HEK293 (cell line): ENCODE data around the gene C1orf174.

ENCODE experiments used
- CTCF ChIA-PET: fragments of 350-600 bp; formaldehyde crosslinking; extraction: SDS; loops from one replicate; lab custom pipeline; 2021; ENCODE audit warnings: antibody characterized with exemption; lab: Yijun Ruan, JAX
- POLR2A ChIA-PET: fragments of 300-600 bp; formaldehyde crosslinking; extraction: SDS; loops from one replicate; lab custom pipeline; 2020; ENCODE audit warnings: antibody characterized with exemption, inconsistent platforms; lab: Yijun Ruan, JAX
- H3K27ac ChIP-seq: fragments of 200-500 bp; sonication (Bioruptor generic); 2 replicates; pipeline ENCODE4 v1.5.1; 2014; ENCODE audit warnings: low read depth, low read length, control low read depth, inconsistent platforms; ENCODE audit errors: extremely low read depth
- H3K36me3 ChIP-seq, 2 experiments: fragments of 200-500 bp in 1 of 2; sonication (Bioruptor generic) in 1 of 2; 1 replicate in 1 of 2; 2 replicates in 1 of 2; pipeline ENCODE4 v1.5.1; 2014 to 2017; ENCODE audit warnings: inconsistent platforms in 2 of 2, low read length in 2 of 2; ENCODE audit not compliant: control insufficient read depth in 2 of 2, insufficient read depth in 1 of 2
- H3K4me1 ChIP-seq: fragments of 200-500 bp; sonication (Bioruptor generic); 2 replicates; pipeline ENCODE4 v1.5.1; 2014; ENCODE audit warnings: mild to moderate bottlenecking, low read length, inconsistent platforms; ENCODE audit not compliant: control insufficient read depth, insufficient read depth
- H3K4me3 ChIP-seq: 2 replicates; pipeline ENCODE4 v1.5.1; 2011; ENCODE audit warnings: low read depth, mild to moderate bottlenecking, control low read depth, low read length, moderate library complexity
- H3K9me3 ChIP-seq: fragments of 200-500 bp; sonication (Bioruptor generic); 2 replicates; pipeline ENCODE4 v1.5.1; 2014; ENCODE audit warnings: low read depth, low read length, inconsistent platforms; ENCODE audit not compliant: control insufficient read depth, insufficient read depth
- GLIS2 ChIP-seq: fragments of 450-650 bp; formaldehyde crosslinking; IDR thresholded peaks from 2 replicates; pipeline ENCODE4 v1.5.1; 2016; ENCODE audit warnings: missing biosample characterization, missing genetic modification characterization
- HOXC10 ChIP-seq: sonication (generic); formaldehyde crosslinking; IDR thresholded peaks from 2 replicates; pipeline ENCODE4 v1.8.1; 2023; ENCODE audit warnings: mild to moderate bottlenecking, missing genetic modification reagents
- KLF7 ChIP-seq: fragments of 450-650 bp; formaldehyde crosslinking; IDR thresholded peaks from 2 replicates; pipeline ENCODE4 v1.5.1; 2016; ENCODE audit warnings: missing biosample characterization, missing genetic modification characterization, borderline replicate concordance
- REPIN1 ChIP-seq: fragments of 450-650 bp; formaldehyde crosslinking; IDR thresholded peaks from 2 replicates; pipeline ENCODE4 v1.5.1; 2017; ENCODE audit warnings: missing biosample characterization, missing genetic modification characterization, low read depth
- SCRT1 ChIP-seq: fragments of 450-650 bp; formaldehyde crosslinking; IDR thresholded peaks from 2 replicates; pipeline ENCODE4 v1.5.1; 2016; ENCODE audit warnings: missing biosample characterization, missing genetic modification characterization, borderline replicate concordance
- SETDB1 ChIP-seq: IDR thresholded peaks from one replicate; pipeline ENCODE4 v1.6.1; 2017; ENCODE audit warnings: mild to moderate bottlenecking, low read length, moderate library complexity, mixed read lengths; ENCODE audit not compliant: insufficient read length
- ZNF174 ChIP-seq: fragments of 450-650 bp; formaldehyde crosslinking; IDR thresholded peaks from 2 replicates; pipeline ENCODE4 v1.5.0; 2017; ENCODE audit warnings: missing biosample characterization, mild to moderate bottlenecking, missing genetic modification characterization
- ZNF202 ChIP-seq: fragments of 450-650 bp; formaldehyde crosslinking; IDR thresholded peaks from 2 replicates; pipeline ENCODE4 v1.5.1; 2016; ENCODE audit warnings: missing biosample characterization, missing genetic modification characterization, borderline replicate concordance
- ZNF514 ChIP-seq: fragments of 450-650 bp; formaldehyde crosslinking; IDR thresholded peaks from 2 replicates; pipeline ENCODE4 v1.5.1; 2016; ENCODE audit warnings: missing biosample characterization, missing genetic modification characterization
- ZNF558 ChIP-seq: fragments of 450-650 bp; formaldehyde crosslinking; IDR thresholded peaks from 2 replicates; pipeline ENCODE4 v1.5.1; 2016; ENCODE audit warnings: missing biosample characterization, missing genetic modification characterization
- ZNF560 ChIP-seq: fragments of 450-650 bp; formaldehyde crosslinking; IDR thresholded peaks from 2 replicates; pipeline ENCODE4 v1.5.1; 2017; ENCODE audit warnings: missing biosample characterization, missing genetic modification characterization, borderline replicate concordance
- ZNF596 ChIP-seq: fragments of 450-650 bp; IDR thresholded peaks from 2 replicates; pipeline ENCODE4 v1.5.0; 2018; ENCODE audit warnings: missing biosample characterization, mild to moderate bottlenecking, missing genetic modification characterization, moderate library complexity
- ZNF645 ChIP-seq: fragments of 450-650 bp; formaldehyde crosslinking; IDR thresholded peaks from 2 replicates; pipeline ENCODE4; 2016; ENCODE audit warnings: missing biosample characterization, missing genetic modification characterization
- ZNF654 ChIP-seq: fragments of 450-650 bp; formaldehyde crosslinking; IDR thresholded peaks from 2 replicates; pipeline ENCODE4 v1.5.1; 2016; ENCODE audit warnings: low read depth, missing biosample characterization, missing genetic modification characterization
- ZNF658 ChIP-seq: fragments of 450-650 bp; formaldehyde crosslinking; IDR thresholded peaks from 2 replicates; pipeline ENCODE4; 2016; ENCODE audit warnings: missing biosample characterization, missing genetic modification characterization
- ZNF768 ChIP-seq: fragments of 450-650 bp; formaldehyde crosslinking; IDR thresholded peaks from 2 replicates; pipeline ENCODE4 v1.5.1; 2018; ENCODE audit warnings: missing biosample characterization, mild to moderate bottlenecking, missing genetic modification characterization
- ZNF776 ChIP-seq: fragments of 450-650 bp; formaldehyde crosslinking; IDR thresholded peaks from 2 replicates; pipeline ENCODE4 v1.5.0; 2017; ENCODE audit warnings: missing biosample characterization, missing genetic modification characterization, borderline replicate concordance
- TF ChIP-seq, protein P1 (sequence below): IDR thresholded peaks from 2 replicates; pipeline ENCODE4 v1.6.1; 2011; ENCODE audit warnings: mild to moderate bottlenecking, low read depth, low read length, borderline replicate concordance
- TF ChIP-seq, protein P2 (sequence below): fragments of 450-650 bp; formaldehyde crosslinking; IDR thresholded peaks from 2 replicates; pipeline ENCODE4 v1.5.1; 2016; ENCODE audit warnings: missing biosample characterization, missing genetic modification characterization
- TF ChIP-seq, protein P3 (sequence below): fragments of 450-650 bp; formaldehyde crosslinking; IDR thresholded peaks from 2 replicates; pipeline ENCODE4 v1.5.1; 2016; ENCODE audit warnings: missing biosample characterization, missing genetic modification characterization

The C1orf174 gene

GRCh38 chr1:3898994-3899753 lies 898 bp downstream of the C1orf174 start (continued):
- TF ChIP-seq SETDB1: peak; percentile 84
- no peak for TF ChIP-seq SCRT1
- TF ChIP-seq, protein P1, sequence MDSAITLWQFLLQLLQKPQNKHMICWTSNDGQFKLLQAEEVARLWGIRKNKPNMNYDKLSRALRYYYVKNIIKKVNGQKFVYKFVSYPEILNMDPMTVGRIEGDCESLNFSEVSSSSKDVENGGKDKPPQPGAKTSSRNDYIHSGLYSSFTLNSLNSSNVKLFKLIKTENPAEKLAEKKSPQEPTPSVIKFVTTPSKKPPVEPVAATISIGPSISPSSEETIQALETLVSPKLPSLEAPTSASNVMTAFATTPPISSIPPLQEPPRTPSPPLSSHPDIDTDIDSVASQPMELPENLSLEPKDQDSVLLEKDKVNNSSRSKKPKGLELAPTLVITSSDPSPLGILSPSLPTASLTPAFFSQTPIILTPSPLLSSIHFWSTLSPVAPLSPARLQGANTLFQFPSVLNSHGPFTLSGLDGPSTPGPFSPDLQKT: no peak
- TF ChIP-seq ZNF560: no peak
- TF ChIP-seq ZNF776 (tag by site-specific recombination): no peak

DNA sequence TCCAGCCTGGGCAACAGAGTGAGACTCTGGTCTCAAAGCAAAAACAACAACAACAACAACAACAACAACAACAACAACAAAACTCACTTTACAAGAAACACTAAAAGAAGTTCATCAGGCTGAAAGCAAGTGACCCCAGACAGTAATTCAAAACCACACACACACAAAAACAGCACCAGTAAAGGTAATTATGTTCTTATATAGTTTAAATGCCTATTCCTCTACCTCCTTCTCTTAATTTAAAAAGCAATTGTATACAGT lies 1.7 kb downstream of the C1orf174 start:
- H3K27ac ChIP-seq: no peak overlapping the region
- H3K4me3 ChIP-seq: no peak overlapping the region
- TF ChIP-seq KLF7 (tag by site-specific recombination) (no peak), REPIN1 (0 out of 2 replicates have a peak, but pooled peaks have one; percentile 48), ZNF560 (0 out of 2 replicates have a peak, but pooled peaks have one; percentile 8)
- peaks cover 0 to 28% of the 10 kb centered on the region in 2 experiments; a peak in 2 of 3 replicates for H3K36me3 ChIP-seq
- no peaks in the 10 kb centered on the region for H3K4me1 ChIP-seq
- no peaks in the 10 kb centered on the region for H3K9me3 ChIP-seq
- POLR2A ChIA-PET: no interaction called here
- CTCF ChIA-PET: no interaction called here

DNA sequence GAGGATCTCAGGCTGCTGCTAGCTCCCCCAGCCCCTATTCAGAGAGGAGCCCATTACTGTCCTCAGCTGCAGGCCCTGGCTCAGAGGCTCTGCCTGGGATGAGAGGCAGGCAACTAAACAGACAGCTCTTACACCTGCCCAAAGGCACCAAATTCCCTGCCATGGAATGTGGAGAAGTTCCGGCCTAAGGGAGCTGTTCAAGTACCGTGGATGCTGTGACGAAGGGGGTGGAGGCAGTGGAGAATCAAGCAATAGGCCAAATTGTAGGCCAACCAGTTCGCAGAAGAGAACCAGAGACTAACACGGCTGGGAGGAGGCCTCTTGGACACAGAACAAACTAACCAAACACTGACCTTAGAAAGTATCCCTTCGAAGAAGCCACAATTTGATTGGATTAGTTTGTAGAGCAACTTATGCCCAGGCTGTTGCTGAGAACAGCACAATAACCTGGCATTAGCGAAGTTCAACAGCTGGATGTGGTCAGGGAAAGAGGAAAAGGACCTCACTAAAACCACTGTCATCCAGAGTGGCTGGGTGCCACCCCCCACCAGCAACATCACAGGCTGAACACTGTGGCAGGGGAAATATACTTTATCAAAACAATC lies 3.6 kb downstream of the C1orf174 start:
- peaks cover 0 to 38% of the 10 kb centered on the region in 2 experiments; a peak in 2 of 3 replicates for H3K36me3 ChIP-seq
- H3K9me3 ChIP-seq: no peaks in the 10 kb centered on the region
- TF ChIP-seq GLIS2 (tag by site-specific recombination): no peak
- TF ChIP-seq, protein P2, sequence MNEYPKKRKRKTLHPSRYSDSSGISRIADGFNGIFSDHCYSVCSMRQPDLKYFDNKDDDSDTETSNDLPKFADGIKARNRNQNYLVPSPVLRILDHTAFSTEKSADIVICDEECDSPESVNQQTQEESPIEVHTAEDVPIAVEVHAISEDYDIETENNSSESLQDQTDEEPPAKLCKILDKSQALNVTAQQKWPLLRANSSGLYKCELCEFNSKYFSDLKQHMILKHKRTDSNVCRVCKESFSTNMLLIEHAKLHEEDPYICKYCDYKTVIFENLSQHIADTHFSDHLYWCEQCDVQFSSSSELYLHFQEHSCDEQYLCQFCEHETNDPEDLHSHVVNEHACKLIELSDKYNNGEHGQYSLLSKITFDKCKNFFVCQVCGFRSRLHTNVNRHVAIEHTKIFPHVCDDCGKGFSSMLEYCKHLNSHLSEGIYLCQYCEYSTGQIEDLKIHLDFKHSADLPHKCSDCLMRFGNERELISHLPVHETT: no peak
- H3K4me3 ChIP-seq: no peak overlapping the region
- H3K4me1 ChIP-seq: no peaks in the 10 kb centered on the region
- H3K27ac ChIP-seq: no peak overlapping the region
- POLR2A ChIA-PET: no interaction called here
- CTCF ChIA-PET: no interaction called here

GRCh38 chr1:3895951-3896325 lies 4.1 kb downstream of the C1orf174 start:
- H3K27ac ChIP-seq: no peak overlapping the region
- H3K9me3 ChIP-seq: no peaks in the 10 kb centered on the region
- ChIA-PET POLR2A (no interaction called here), CTCF (no interaction called here)
- peaks cover 2 to 44% of the 10 kb centered on the region in 2 experiments for H3K36me3 ChIP-seq
- H3K4me3 ChIP-seq: no peak overlapping the region
- TF ChIP-seq ZNF558 (tag by site-specific recombination): no peak
- no peak for TF ChIP-seq ZNF514 (tag by site-specific recombination)
- no peak for TF ChIP-seq ZNF174
- no peak for TF ChIP-seq ZNF658
- TF ChIP-seq, protein P3, sequence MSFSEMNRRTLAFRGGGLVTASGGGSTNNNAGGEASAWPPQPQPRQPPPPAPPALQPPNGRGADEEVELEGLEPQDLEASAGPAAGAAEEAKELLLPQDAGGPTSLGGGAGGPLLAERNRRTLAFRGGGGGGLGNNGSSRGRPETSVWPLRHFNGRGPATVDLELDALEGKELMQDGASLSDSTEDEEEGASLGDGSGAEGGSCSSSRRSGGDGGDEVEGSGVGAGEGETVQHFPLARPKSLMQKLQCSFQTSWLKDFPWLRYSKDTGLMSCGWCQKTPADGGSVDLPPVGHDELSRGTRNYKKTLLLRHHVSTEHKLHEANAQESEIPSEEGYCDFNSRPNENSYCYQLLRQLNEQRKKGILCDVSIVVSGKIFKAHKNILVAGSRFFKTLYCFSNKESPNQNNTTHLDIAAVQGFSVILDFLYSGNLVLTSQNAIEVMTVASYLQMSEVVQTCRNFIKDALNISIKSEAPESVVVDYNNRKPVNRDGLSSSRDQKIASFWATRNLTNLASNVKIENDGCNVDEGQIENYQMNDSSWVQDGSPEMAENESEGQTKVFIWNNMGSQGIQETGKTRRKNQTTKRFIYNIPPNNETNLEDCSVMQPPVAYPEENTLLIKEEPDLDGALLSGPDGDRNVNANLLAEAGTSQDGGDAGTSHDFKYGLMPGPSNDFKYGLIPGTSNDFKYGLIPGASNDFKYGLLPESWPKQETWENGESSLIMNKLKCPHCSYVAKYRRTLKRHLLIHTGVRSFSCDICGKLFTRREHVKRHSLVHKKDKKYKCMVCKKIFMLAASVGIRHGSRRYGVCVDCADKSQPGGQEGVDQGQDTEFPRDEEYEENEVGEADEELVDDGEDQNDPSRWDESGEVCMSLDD (tag by site-specific recombination): no peak
- TF ChIP-seq ZNF654 (tag by site-specific recombination): no peak
- TF ChIP-seq ZNF596 (tag by site-specific recombination): no peak
- TF ChIP-seq ZNF768 (tag by site-specific recombination): no peak
- no peak for TF ChIP-seq ZNF202 (tag by site-specific recombination)
- TF ChIP-seq ZNF645 (tag by site-specific recombination): no peak
- no peak for TF ChIP-seq HOXC10
- H3K4me1 ChIP-seq: no peaks in the 10 kb centered on the region
